Adrenal gland (tissue), 5 donors: ENCODE data around the gene KIF1A.

Source experiments
- POLR2A ChIP-seq, 2 donors: fragments of 450-650 bp; IDR thresholded peaks; one replicate each; pipeline ENCODE4 v1.6.1; 2017; ENCODE audit warnings: antibody characterized with exemption in 2 of 2, mild to moderate bottlenecking in 2 of 2, moderate library complexity in 1 of 2
- TF ChIP-seq, protein P1 (sequence below), 6 experiments: fragments of 450-650 bp in 4 of 6; fragments of 200-600 bp in 2 of 6; sonication (generic) in 1 of 6; IDR thresholded peaks; 1 replicate in 5 of 6; 2 replicates in 1 of 6; pipeline versions ENCODE4 v1.5.1 to v1.8.0; 2016 to 2021; ENCODE audit warnings: antibody characterized with exemption in 6 of 6, mild to moderate bottlenecking in 2 of 6, moderate library complexity in 1 of 6
- donor health status: DM: no; HTN: no; CAD: no.

DNA sequence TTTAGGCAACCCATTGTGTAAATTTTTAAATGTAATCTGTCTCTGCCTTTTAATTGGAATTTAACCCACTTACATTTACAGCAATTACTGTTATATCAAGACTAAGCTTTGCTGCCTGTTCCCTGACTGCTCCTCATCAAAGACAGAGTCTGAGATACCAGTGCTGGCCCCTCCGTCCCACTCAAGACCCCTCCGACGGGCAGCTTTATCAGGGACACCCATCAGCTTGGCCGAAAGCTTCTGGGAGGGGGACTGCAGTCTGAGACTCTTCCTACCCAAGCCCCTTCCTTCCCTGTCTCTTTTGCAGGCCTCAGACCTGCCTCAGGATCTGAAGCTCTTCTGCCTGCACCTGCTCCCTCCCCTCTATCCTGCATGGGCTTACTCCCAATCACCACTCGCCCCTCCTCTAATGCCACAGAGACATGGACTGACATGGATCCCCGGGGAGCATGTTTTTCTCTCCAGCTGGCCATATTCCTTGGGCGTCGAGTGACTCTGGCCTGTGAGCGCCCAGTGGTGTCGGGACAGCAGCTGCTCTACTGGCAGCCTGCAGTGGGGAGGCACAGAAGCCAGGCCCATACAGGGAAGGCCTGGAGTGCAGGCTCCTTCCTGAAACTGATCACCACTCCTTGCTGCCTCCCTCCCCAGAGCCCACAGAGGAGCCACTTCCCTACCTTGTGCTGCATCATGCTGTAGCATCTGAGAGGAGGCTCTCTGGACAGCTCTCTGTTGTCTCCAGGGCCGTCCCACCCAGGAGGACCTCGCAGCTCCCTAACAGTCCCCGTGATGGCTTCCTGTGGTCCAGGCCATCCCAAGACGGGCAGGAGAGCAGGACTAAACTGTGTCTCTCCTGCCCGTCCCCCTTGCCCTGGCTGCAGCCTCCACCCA, 3.7 kb upstream of the KIF1A start:
- no peak for TF ChIP-seq POLR2A (IDR thresholded peaks at IDR 0.05)
- TF ChIP-seq, protein P1, sequence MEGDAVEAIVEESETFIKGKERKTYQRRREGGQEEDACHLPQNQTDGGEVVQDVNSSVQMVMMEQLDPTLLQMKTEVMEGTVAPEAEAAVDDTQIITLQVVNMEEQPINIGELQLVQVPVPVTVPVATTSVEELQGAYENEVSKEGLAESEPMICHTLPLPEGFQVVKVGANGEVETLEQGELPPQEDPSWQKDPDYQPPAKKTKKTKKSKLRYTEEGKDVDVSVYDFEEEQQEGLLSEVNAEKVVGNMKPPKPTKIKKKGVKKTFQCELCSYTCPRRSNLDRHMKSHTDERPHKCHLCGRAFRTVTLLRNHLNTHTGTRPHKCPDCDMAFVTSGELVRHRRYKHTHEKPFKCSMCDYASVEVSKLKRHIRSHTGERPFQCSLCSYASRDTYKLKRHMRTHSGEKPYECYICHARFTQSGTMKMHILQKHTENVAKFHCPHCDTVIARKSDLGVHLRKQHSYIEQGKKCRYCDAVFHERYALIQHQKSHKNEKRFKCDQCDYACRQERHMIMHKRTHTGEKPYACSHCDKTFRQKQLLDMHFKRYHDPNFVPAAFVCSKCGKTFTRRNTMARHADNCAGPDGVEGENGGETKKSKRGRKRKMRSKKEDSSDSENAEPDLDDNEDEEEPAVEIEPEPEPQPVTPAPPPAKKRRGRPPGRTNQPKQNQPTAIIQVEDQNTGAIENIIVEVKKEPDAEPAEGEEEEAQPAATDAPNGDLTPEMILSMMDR (IDR thresholded peaks at IDR 0.05): no peak
